ENCODE data around the gene CPOX. TPM values are rescaled to one million over a fixed set of nuclear protein-coding genes. Genes with fewer than 3 reads are reported as not detected.

The CPOX gene
- total RNA-seq, 2 donors from 2014 or later: 17.1 to 19.8 TPM

DNA sequence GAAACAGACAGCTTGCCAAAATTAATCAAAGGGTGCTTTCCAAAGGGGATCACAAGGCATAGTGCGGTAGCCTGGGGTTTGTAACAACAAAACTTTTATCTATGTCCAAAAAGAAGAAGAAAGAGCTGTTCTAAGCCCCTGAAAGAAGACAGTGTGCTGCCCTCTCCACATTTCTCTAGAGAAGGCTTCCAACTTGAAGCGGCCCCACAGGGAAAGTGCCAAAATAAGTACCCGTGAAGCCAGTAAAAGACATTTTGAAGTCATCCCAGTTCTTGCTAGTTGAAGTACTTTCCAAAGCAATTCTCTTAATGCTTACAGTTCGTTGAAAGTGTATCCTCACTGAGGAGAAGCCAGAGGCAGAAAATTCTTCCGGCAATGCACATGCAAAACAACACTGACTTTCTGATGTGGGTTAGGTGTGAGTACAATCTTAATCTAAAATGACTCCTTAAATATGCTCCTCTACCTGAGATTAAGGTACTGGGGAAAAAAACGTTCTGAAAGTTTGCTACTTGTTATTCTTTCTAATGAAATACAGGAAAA, 40.3 kb downstream of the CPOX start:
- Mint-ChIP-seq H3K4me3 (peak overlapping the region; percentile 46), H3K4me1 (peaks cover 42% of the 10 kb centered on the region), H3K36me3 (ENCODE audit: low read depth) (no peaks in the 10 kb centered on the region), H3K27me3 (no peaks in the 10 kb centered on the region), H3K27ac (peak overlapping the region; percentile 97)
- ATAC-seq (no peak), DNase-seq (no peak)
- no peaks in the 10 kb centered on the region for H3K9me3 ChIP-seq (ENCODE audit: control insufficient read depth, low read length, poor library complexity, severe bottlenecking)

DNA sequence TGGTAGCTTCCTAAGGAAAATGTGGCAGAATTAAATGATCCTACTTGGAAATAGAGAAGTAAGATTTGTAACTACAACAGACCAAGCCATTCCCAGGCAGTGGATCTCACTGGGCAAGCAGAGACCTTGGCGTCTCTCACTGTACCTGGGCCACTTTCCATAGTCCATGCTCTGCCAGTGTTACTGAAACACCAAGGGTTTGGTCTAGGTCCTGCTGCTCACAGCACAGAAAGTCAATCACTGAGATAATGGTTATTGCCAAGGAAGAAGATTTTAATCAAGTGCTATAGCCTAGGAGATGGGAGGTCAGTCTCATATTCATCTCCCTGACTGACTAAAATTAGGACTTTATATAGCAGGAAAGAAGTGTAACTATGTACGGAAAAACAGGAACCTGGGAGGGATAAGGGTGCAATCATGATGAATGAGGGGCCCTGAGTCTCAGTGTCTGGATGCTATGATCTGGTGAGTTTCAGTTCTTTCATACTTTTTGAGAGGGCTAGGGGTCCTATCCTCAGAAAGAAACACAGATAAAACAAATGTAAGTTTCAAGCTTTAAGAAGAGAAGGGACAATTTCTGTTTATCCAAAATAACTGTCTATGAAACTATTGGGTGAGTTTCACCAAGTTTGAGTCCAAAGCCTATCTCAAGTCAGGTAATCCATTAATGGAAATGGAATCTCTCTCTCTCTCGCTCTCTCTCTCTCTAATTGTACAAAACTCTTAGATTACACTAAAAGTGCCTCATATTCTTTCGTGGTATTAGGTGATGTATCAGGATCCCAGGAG, 41.0 kb downstream of the CPOX start:
- H3K27me3 Mint-ChIP-seq: no peaks in the 10 kb centered on the region
- no peaks in the 10 kb centered on the region for H3K9me3 ChIP-seq (ENCODE audit: control insufficient read depth, low read length, poor library complexity, severe bottlenecking)
- peak overlapping the region; percentile 46 for H3K4me3 Mint-ChIP-seq
- H3K36me3 Mint-ChIP-seq (ENCODE audit: low read depth): no peaks in the 10 kb centered on the region
- peaks cover 38% of the 10 kb centered on the region for H3K4me1 Mint-ChIP-seq
- H3K27ac Mint-ChIP-seq: peak overlapping the region; percentile 97
- DNase-seq: no peak
- no peak for ATAC-seq

DNA sequence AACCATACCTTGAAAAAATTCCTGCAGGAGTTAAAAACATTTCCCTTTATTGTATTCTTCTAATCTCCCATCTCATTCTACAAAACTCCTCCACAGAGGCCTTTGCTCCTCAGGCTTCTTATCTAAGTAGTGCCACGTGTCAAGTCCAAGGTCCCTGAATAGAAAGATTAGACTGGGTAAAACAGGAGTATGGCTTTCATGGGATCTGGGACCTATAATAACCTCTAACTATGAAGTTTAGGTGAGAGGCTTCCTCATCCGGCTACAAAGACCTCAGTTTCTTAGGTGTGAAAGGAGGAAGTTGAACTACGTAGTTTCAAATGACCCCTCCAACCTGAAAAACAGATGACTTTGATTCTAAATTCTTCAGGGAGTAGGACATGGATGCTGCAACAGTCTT, 41.7 kb downstream of the CPOX start:
- no peak for ATAC-seq
- no peak overlapping the region for H3K4me3 Mint-ChIP-seq
- no peaks in the 10 kb centered on the region for H3K27me3 Mint-ChIP-seq

DNA sequence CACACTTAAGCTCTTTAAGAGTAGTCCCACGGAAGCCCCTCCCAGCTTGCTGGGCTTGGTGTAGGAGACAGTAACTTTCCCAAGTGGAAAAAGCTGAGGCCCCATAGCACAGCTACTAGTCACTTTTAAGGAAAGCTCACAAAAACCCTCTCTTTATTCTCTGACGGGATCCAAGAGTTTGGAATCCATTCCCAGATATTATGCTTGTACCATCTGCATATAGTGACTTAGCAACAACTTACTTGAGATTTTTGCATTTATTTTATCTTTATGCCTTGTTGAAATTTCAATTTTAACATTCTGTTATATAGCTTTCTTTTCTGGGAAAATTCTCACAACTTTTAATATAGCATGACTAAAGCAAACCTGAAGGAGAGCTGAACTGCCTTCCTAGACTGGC, 42.2 kb downstream of the CPOX start:
- no peak for ATAC-seq
- no peak overlapping the region for H3K4me3 Mint-ChIP-seq
- H3K27me3 Mint-ChIP-seq: no peaks in the 10 kb centered on the region
- peaks cover 29% of the 10 kb centered on the region for H3K4me1 Mint-ChIP-seq
- peak overlapping the region; percentile 97 for H3K27ac Mint-ChIP-seq
- no peaks in the 10 kb centered on the region for H3K36me3 Mint-ChIP-seq (ENCODE audit: low read depth)
- no peaks in the 10 kb centered on the region for H3K9me3 ChIP-seq (ENCODE audit: control insufficient read depth, low read length, poor library complexity, severe bottlenecking)
- no peak for DNase-seq

More for the DNA sequence above, 41.7 kb downstream of the CPOX start:
- DNase-seq: no peak
- no peaks in the 10 kb centered on the region for H3K9me3 ChIP-seq (ENCODE audit: control insufficient read depth, low read length, poor library complexity, severe bottlenecking)
- Mint-ChIP-seq H3K4me1 (peaks cover 33% of the 10 kb centered on the region), H3K36me3 (ENCODE audit: low read depth) (no peaks in the 10 kb centered on the region), H3K27ac (peak overlapping the region; percentile 97)

DNA sequence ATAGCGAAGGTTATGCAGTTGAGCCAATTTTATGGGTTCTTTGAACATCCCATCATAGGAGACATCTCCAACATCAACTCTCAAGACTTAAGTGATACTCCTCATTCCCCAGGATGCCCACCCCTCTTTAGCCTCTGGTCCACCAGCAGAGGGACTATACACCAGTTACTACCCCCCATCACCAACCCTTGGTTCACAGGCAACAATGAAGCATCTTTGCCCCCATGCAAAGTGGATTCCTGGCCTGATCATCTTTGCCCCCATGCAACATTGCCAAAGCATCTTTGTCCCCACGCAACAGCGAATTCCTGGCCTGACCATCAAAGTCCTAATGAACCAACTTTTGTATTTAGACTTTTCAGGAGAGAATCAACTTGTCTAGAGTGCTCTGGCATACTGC, 42.6 kb downstream of the CPOX start:
- peak overlapping the region; percentile 97 for H3K27ac Mint-ChIP-seq
- H3K27me3 Mint-ChIP-seq: no peaks in the 10 kb centered on the region
- H3K4me1 Mint-ChIP-seq: peaks cover 29% of the 10 kb centered on the region
- no peak for ATAC-seq
- no peak for DNase-seq
- no peaks in the 10 kb centered on the region for H3K9me3 ChIP-seq (ENCODE audit: control insufficient read depth, low read length, poor library complexity, severe bottlenecking)
- H3K4me3 Mint-ChIP-seq: no peak overlapping the region
- no peaks in the 10 kb centered on the region for H3K36me3 Mint-ChIP-seq (ENCODE audit: low read depth)

DNA sequence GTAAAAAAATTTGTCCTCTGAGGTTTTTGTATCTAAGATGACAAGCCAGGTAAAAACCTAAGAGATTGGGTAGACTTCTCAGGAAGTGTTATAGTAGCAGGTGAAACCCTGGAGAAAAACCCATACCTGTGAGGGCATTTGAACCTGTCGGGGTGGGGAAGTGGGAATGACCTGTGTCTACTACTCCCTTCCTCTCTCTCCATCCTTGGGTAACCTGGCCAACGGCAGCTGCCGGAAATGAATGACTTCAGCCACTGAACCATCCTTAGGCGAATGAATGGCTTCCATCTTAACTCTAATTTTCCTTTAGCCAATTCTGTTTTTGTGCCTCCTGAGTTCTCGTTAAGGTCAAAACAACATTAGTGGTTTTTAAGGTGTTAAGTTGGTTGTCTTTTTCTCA, 44.9 kb downstream of the CPOX start:
- Mint-ChIP-seq H3K36me3 (ENCODE audit: low read depth) (no peaks in the 10 kb centered on the region), H3K27ac (no peak overlapping the region), H3K4me3 (no peak overlapping the region), H3K27me3 (no peaks in the 10 kb centered on the region), H3K4me1 (peaks cover 14% of the 10 kb centered on the region)
- DNase-seq (no peak), ATAC-seq (no peak)
- no peaks in the 10 kb centered on the region for H3K9me3 ChIP-seq (ENCODE audit: control insufficient read depth, low read length, poor library complexity, severe bottlenecking)

DNA sequence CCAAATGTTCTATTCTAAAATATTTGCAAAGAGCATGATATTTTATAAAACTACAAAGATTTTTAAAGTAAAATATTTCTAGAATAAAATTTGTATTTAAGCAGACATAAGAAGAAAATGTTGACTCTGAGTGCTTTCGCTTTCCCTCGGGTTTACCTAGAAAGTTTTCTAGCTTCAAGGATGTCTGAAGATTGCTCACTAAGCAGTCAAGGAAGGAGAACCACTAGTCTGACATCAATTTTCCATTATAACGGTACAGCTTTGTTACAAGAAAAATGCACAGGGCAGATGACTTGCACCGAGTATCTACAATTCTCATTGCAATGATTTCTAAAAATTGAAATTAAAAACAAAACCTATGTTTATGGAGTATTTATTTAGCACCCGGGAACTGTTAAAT, 47.5 kb downstream of the CPOX start:
- peak overlapping the region; percentile 82 for H3K27ac Mint-ChIP-seq
- no peaks in the 10 kb centered on the region for H3K27me3 Mint-ChIP-seq
- DNase-seq (no peak), ATAC-seq (peak; percentile 52)
- no peaks in the 10 kb centered on the region for H3K9me3 ChIP-seq (ENCODE audit: control insufficient read depth, low read length, poor library complexity, severe bottlenecking)
- peak overlapping the region; percentile 63 for H3K4me3 Mint-ChIP-seq
- H3K4me1 Mint-ChIP-seq: peaks cover 6% of the 10 kb centered on the region
- H3K36me3 Mint-ChIP-seq (ENCODE audit: low read depth): no peaks in the 10 kb centered on the region

DNA sequence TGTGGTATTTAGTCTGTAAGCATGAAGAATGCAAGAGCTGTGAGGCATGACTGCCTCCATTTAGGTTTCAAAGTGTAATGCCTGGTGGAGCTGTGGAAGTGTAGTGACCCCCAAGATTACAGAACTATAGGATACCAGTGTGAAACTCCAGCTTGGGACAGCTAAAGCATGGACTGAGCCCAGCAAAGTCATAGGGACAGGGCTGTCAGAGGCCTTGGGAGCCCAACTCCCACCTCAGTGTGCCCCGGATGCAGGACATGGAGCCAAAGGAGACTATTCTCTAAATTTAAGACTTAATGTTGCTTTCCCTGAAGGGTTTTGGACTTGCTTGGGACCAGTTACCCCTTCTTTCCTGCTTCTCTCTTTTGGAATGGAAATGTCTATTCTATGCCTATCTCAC, 50.8 kb downstream of the CPOX start:
- H3K4me3 Mint-ChIP-seq: no peak overlapping the region
- no peaks in the 10 kb centered on the region for H3K36me3 Mint-ChIP-seq (ENCODE audit: low read depth)
- no peak overlapping the region for H3K27ac Mint-ChIP-seq

DNA sequence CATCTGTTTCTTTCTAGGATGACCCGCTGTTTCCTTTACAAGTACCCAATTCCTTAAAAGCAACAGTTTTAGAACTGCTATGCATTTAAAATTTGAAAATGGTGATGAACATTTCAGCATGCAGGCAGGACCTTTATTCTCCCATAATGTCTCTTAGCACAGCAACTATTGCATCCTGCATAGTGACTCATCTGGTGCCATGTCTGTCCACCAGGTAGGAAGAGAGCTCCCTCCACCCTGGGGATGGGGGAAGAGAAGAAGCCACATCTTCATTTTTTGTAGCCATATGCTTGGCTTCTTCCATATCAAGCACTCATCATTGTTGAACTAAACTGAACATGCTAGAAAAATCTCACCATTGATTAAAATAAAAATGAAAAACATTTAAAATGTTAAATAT, 51.7 kb downstream of the CPOX start:
- H3K4me1 Mint-ChIP-seq: peaks cover 10% of the 10 kb centered on the region
- DNase-seq (no peak), ATAC-seq (no peak)
- H3K4me3 Mint-ChIP-seq: peak overlapping the region; percentile 47
- H3K27ac Mint-ChIP-seq: no peak overlapping the region
- H3K27me3 Mint-ChIP-seq: no peaks in the 10 kb centered on the region
- no peaks in the 10 kb centered on the region for H3K36me3 Mint-ChIP-seq (ENCODE audit: low read depth)
- H3K9me3 ChIP-seq (ENCODE audit: control insufficient read depth, low read length, poor library complexity, severe bottlenecking): no peaks in the 10 kb centered on the region

More for the DNA sequence above, 50.8 kb downstream of the CPOX start:
- Mint-ChIP-seq H3K4me1 (peaks cover 10% of the 10 kb centered on the region), H3K27me3 (no peaks in the 10 kb centered on the region)
- no peak for DNase-seq
- no peak for ATAC-seq
- no peaks in the 10 kb centered on the region for H3K9me3 ChIP-seq (ENCODE audit: control insufficient read depth, low read length, poor library complexity, severe bottlenecking)

DNA sequence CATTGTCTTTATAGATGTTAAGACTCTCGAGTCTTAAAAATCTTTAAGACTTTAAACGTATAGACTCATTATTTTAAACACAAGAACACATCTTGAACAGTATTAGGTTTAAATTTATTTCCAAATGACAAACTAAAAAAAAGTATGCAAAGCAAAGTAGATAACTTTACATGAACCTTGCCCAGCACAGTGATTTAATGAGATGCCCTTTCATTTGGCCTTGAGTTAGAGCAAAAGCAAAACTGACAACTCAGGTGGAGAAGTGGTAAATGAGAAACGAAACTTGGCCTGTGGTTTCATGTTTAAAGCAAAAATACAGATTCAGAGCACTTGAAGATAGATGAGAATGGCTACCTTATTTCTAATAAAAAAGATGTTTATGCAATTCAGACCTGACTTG, 53.1 kb downstream of the CPOX start:
- ATAC-seq (peak; percentile 59), DNase-seq (no peak)
- no peaks in the 10 kb centered on the region for H3K9me3 ChIP-seq (ENCODE audit: control insufficient read depth, low read length, poor library complexity, severe bottlenecking)
- Mint-ChIP-seq H3K27me3 (no peaks in the 10 kb centered on the region), H3K4me1 (peaks cover 4% of the 10 kb centered on the region), H3K36me3 (ENCODE audit: low read depth) (no peaks in the 10 kb centered on the region), H3K27ac (peak overlapping the region; percentile 73), H3K4me3 (peak overlapping the region; percentile 53)

DNA sequence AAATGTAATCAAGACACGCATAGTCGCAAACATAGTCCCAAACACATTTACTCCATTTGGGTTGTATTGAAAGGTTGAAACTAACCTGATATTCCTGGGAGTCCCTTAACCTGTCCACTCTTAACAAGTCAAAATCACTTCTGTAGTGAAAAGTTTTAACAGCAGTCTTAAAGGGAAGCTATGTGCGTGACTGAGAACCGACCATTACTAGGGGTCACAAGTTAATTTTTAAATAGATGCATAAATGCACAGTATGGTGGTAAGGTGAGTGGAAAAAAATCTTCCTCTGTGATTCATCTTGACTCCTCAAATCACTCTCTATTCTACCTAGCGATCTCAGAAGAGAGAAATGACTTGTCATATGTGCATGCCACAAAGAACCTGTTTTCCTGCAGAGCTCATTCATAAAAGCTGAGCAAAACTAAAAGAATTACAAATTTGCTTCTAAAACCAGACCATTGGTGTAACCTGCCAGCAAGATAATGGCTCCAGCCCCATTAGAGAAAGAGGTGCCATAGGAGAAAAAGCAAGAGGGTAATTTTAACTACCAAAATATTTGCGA, 56.9 kb downstream of the CPOX start:
- H3K9me3 ChIP-seq (ENCODE audit: control insufficient read depth, low read length, poor library complexity, severe bottlenecking): no peaks in the 10 kb centered on the region
- peak overlapping the region; percentile 75 for H3K4me3 Mint-ChIP-seq
- H3K27ac Mint-ChIP-seq: peak overlapping the region; percentile 27
- ATAC-seq: peak; percentile 39
- H3K4me1 Mint-ChIP-seq: peaks cover 11% of the 10 kb centered on the region
- no peaks in the 10 kb centered on the region for H3K27me3 Mint-ChIP-seq
- no peak for DNase-seq
- H3K36me3 Mint-ChIP-seq (ENCODE audit: low read depth): no peaks in the 10 kb centered on the region

DNA sequence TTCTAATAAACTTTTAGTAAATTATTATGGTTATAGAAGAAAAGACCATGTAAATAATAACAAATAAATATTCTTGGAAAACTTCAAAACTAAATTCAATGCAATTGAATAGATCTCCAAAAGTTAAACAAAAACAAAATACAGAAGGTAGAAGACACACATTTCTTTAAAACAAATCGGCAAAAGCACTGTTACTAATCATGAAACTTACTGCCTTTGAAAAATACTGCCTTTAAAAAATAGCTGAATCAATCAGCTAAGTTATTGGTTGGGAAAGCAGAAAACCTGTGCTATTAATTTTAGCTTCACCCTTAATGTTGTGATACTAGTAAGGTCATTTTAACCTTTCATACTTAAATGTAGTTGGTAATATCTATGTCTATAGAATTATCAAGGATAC, 58.7 kb downstream of the CPOX start:
- Mint-ChIP-seq H3K36me3 (ENCODE audit: low read depth) (no peaks in the 10 kb centered on the region), H3K4me3 (no peak overlapping the region), H3K4me1 (peaks cover 10% of the 10 kb centered on the region)

DNA sequence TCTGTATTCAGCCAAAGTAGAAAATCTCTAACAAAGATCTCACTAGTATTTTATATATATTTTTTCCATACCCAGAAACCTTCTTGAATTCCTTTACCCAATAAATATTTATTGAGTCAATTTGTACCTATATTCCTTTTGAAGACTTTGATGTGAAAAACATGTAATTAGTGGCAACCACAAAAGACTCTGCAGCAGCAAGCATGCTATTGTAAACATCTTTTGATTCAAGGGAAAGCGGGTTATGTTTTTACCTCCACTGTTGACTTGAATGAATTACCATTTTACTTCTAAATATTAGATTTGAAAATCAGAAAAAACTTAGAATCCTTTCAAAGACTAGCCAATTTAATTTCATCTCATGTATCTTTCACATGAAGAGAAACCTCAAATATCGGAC, 59.2 kb downstream of the CPOX start:
- DNase-seq: no peak
- Mint-ChIP-seq H3K27ac (peak overlapping the region; percentile 80), H3K27me3 (no peaks in the 10 kb centered on the region), H3K36me3 (ENCODE audit: low read depth) (no peaks in the 10 kb centered on the region), H3K4me1 (peaks cover 10% of the 10 kb centered on the region), H3K4me3 (no peak overlapping the region)
- no peaks in the 10 kb centered on the region for H3K9me3 ChIP-seq (ENCODE audit: control insufficient read depth, low read length, poor library complexity, severe bottlenecking)
- ATAC-seq: no peak

More for the DNA sequence above, 58.7 kb downstream of the CPOX start:
- Mint-ChIP-seq H3K27ac (peak overlapping the region; percentile 80), H3K27me3 (no peaks in the 10 kb centered on the region)
- ATAC-seq (no peak), DNase-seq (no peak)
- no peaks in the 10 kb centered on the region for H3K9me3 ChIP-seq (ENCODE audit: control insufficient read depth, low read length, poor library complexity, severe bottlenecking)
